ENCODE data around the gene ZBED4.

ZBED4 gene

GRCh38 chr22:49826603-49827270 is 26.9 kb upstream of the ZBED4 start:
- FAIRE-seq = no peak
- peak; percentile 37 for DNase-seq (ENCODE audit: insufficient read length, low spot score)

- DNase-seq (ENCODE audit: insufficient read length, low spot score) (no peak), FAIRE-seq (no peak)
Observed at GRCh38 chr22:49827271-49827852, 26.3 kb upstream of the ZBED4 start.

- FAIRE-seq (no peak), DNase-seq (ENCODE audit: insufficient read length, low spot score) (peak; percentile 79)
Observed at GRCh38 chr22:49827853-49828598, 25.6 kb upstream of the ZBED4 start, which contains the start of gene BRD1. Gene BRD1 (minus strand): TSS chr22:49827873. CDS start chr22:49824317, 3,556 bp downstream.

- DNase-seq (ENCODE audit: insufficient read length, low spot score) = no peak
Observed at GRCh38 chr22:49828599-49828965, 25.1 kb upstream of the ZBED4 start.

GRCh38 chr22:49829044-49829853 is 24.4 kb upstream of the ZBED4 start:
- DNase-seq (ENCODE audit: insufficient read length, low spot score) (no peak), FAIRE-seq (no peak)

More at GRCh38 chr22:49828599-49828965, 25.1 kb upstream of the ZBED4 start:
- FAIRE-seq = no peak

GRCh38 chr22:49833340-49834007 is 20.2 kb upstream of the ZBED4 start:
- peak; percentile 8 for FAIRE-seq

GRCh38 chr22:49838771-49839717 is 14.6 kb upstream of the ZBED4 start:
- DNase-seq (ENCODE audit: insufficient read length, low spot score) = peak; percentile 60
- peak; percentile 68 for FAIRE-seq

More at GRCh38 chr22:49833340-49834007, 20.2 kb upstream of the ZBED4 start:
- DNase-seq (ENCODE audit: insufficient read length, low spot score) = no peak

GRCh38 chr22:49845241-49845640 is 8.4 kb upstream of the ZBED4 start:
- no peak for DNase-seq (ENCODE audit: insufficient read length, low spot score)
- FAIRE-seq = no peak

- DNase-seq (ENCODE audit: insufficient read length, low spot score) (no peak), FAIRE-seq (no peak)
Observed at GRCh38 chr22:49845666-49846459, 7.8 kb upstream of the ZBED4 start.

- DNase-seq (ENCODE audit: insufficient read length, low spot score) = no peak
Observed at GRCh38 chr22:49847751-49848689, 5.6 kb upstream of the ZBED4 start.

GRCh38 chr22:49848690-49849160 is 4.9 kb upstream of the ZBED4 start:
- FAIRE-seq = no peak
- no peak for DNase-seq (ENCODE audit: insufficient read length, low spot score)

More at GRCh38 chr22:49847751-49848689, 5.6 kb upstream of the ZBED4 start:
- no peak for FAIRE-seq

GRCh38 chr22:49849161-49850020 is 4.3 kb upstream of the ZBED4 start:
- DNase-seq (ENCODE audit: insufficient read length, low spot score) (no peak), FAIRE-seq (no peak)

- FAIRE-seq (no peak), DNase-seq (ENCODE audit: insufficient read length, low spot score) (no peak)
Observed at GRCh38 chr22:49850021-49850911, 3.4 kb upstream of the ZBED4 start.

- DNase-seq (ENCODE audit: insufficient read length, low spot score) (no peak), FAIRE-seq (no peak)
Observed at GRCh38 chr22:49850959-49851802, 2.5 kb upstream of the ZBED4 start.

All from GM19239 (cell line).